ENCODE results near the gene KIAA0040. TPM values are rescaled to one million over a fixed set of nuclear protein-coding genes. Genes with fewer than 3 reads are reported as not detected.

KIAA0040 gene
- total RNA-seq, 1 experiment from 2014 or later = 0.31 TPM

DNA sequence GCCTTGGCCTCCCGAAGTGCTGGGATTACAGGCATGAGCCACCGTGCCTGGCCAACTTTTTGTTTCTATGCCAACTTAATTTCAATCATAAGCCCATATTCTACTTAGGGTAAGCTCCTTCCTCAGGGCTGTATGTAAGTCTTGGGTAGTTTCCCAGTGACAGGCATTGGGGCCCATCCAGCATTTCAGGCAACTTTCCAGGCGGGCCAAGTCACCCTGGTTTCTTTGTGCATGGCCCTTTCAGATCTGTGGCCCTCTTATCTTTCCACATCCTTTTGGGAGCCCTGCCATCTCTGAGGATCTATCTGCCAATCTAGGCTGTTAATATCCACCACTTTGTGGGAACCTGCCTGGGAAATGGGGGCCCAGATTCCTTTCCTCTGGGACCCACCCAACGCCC, 66.2 kb downstream of the KIAA0040 start:
- Histone ChIP-seq H3K27ac (ENCODE audit: low read length) (no peak overlapping the region), H3K9me3 (ENCODE audit: control insufficient read depth, insufficient read depth, low read depth, low read length) (no peaks in the 10 kb centered on the region), H3K4me3 (ENCODE audit: low read depth in 2 of 2, low read length in 2 of 2) (no peak overlapping the region), H3K36me3 (ENCODE audit: control insufficient read depth, insufficient read depth, low read length) (no peaks in the 10 kb centered on the region), H3K27me3 (ENCODE audit: control insufficient read depth, insufficient read depth, low read length) (no peaks in the 10 kb centered on the region; the same call in 1 of the 2 replicates), H3K4me1 (ENCODE audit: control insufficient read depth, insufficient read depth, low read length) (no peaks in the 10 kb centered on the region)
- DNase-seq (ENCODE audit: low read depth, low spot score) (no peak), ATAC-seq (no peak)
- POLR2A ChIA-PET = no interaction called here
- CTCF ChIA-PET = no interaction called here
- intact Hi-C loops (cut with micrococcal nuclease; ENCODE audit: unreplicated experiment) = no loop called here
- in situ Hi-C loops (cut with HindIII; ENCODE audit: low pct_unique_long_range_greater_than_20kb, low sequenced_read_pairs) = no loop called here
- BruUV-seq (replicated peaks) = no TSS peak
- no peak for TF ChIP-seq CTCF (IDR thresholded peaks at IDR 0.05)
- TF ChIP-seq SIN3A (IDR thresholded peaks at IDR 0.05; ENCODE audit: borderline replicate concordance, insufficient read depth, low read depth, low read length) = no peak
- TF ChIP-seq, protein P1, sequence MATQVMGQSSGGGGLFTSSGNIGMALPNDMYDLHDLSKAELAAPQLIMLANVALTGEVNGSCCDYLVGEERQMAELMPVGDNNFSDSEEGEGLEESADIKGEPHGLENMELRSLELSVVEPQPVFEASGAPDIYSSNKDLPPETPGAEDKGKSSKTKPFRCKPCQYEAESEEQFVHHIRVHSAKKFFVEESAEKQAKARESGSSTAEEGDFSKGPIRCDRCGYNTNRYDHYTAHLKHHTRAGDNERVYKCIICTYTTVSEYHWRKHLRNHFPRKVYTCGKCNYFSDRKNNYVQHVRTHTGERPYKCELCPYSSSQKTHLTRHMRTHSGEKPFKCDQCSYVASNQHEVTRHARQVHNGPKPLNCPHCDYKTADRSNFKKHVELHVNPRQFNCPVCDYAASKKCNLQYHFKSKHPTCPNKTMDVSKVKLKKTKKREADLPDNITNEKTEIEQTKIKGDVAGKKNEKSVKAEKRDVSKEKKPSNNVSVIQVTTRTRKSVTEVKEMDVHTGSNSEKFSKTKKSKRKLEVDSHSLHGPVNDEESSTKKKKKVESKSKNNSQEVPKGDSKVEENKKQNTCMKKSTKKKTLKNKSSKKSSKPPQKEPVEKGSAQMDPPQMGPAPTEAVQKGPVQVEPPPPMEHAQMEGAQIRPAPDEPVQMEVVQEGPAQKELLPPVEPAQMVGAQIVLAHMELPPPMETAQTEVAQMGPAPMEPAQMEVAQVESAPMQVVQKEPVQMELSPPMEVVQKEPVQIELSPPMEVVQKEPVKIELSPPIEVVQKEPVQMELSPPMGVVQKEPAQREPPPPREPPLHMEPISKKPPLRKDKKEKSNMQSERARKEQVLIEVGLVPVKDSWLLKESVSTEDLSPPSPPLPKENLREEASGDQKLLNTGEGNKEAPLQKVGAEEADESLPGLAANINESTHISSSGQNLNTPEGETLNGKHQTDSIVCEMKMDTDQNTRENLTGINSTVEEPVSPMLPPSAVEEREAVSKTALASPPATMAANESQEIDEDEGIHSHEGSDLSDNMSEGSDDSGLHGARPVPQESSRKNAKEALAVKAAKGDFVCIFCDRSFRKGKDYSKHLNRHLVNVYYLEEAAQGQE (IDR thresholded peaks at IDR 0.05; ENCODE audit: insufficient read depth in 1 of 2, low read depth in 2 of 2, low read length in 1 of 2) = no peak
- TF ChIP-seq POLR2AphosphoS5 (IDR thresholded peaks at IDR 0.05; ENCODE audit: low read depth, low read length) = no peak
- no peak for TF ChIP-seq TCF7L2 (IDR thresholded peaks at IDR 0.05; ENCODE audit: low read depth, low read length)

DNA sequence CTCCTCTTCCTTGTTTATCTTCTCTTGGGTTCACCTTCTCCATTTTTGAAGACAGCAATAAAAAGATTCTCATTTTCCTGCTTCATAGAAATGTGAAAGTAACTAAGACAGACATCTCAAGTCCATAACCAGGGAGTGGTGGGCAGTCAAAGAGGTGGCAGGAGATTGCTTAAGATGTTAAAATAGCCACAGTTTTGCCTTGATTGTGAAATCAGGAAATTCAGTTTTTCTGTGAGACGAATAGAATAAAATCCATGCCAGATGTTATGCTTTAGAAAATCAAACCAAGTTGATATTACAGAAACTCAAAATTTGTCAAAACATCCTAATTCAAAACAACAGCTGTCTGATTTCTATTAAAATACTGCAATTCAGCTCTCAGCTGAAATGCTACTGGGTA, 67.7 kb downstream of the KIAA0040 start:
- Histone ChIP-seq H3K4me1 (ENCODE audit: control insufficient read depth, insufficient read depth, low read length) (no peaks in the 10 kb centered on the region), H3K27me3 (ENCODE audit: control insufficient read depth, insufficient read depth, low read length) (no peaks in the 10 kb centered on the region), H3K27ac (ENCODE audit: low read length) (no peak overlapping the region), H3K9me3 (ENCODE audit: control insufficient read depth, insufficient read depth, low read depth, low read length) (no peaks in the 10 kb centered on the region), H3K36me3 (ENCODE audit: control insufficient read depth, insufficient read depth, low read length) (no peaks in the 10 kb centered on the region), H3K4me3 (ENCODE audit: low read depth in 2 of 2, low read length in 2 of 2) (no peak overlapping the region)
- in situ Hi-C loops (cut with HindIII; ENCODE audit: low pct_unique_long_range_greater_than_20kb, low sequenced_read_pairs) = no loop called here
- TF ChIP-seq TCF7L2 (IDR thresholded peaks at IDR 0.05; ENCODE audit: low read depth, low read length) = no peak
- DNase-seq (ENCODE audit: low read depth, low spot score) (no peak), ATAC-seq (no peak)
- no TSS peak for BruUV-seq (replicated peaks)
- intact Hi-C loops (cut with micrococcal nuclease; ENCODE audit: unreplicated experiment) = loop anchor here (1.0 kb wide), 1 partner anchor 95 kb away; no protein-coding TSS in a partner anchor
- ChIA-PET CTCF (interaction anchor here (0.6 to 1.2 kb wide), 14 partner anchors 9 to 1582 kb away, joined by 3 to 31 read pairs (median 6); partner anchors contain the start of gene MRPS14), POLR2A (no interaction called here)

GRCh38 chr1:175120511-175120910, 72.1 kb downstream of the KIAA0040 start:
- DNase-seq (ENCODE audit: low read depth, low spot score) = no peak
- Histone ChIP-seq H3K4me3 (ENCODE audit: low read depth in 2 of 2, low read length in 2 of 2) (no peak overlapping the region), H3K36me3 (ENCODE audit: control insufficient read depth, insufficient read depth, low read length) (no peaks in the 10 kb centered on the region), H3K27ac (ENCODE audit: low read length) (no peak overlapping the region), H3K27me3 (ENCODE audit: control insufficient read depth, insufficient read depth, low read length) (no peaks in the 10 kb centered on the region), H3K4me1 (ENCODE audit: control insufficient read depth, insufficient read depth, low read length) (no peaks in the 10 kb centered on the region), H3K9me3 (ENCODE audit: control insufficient read depth, insufficient read depth, low read depth, low read length) (no peaks in the 10 kb centered on the region)
- ChIA-PET POLR2A (no interaction called here), CTCF (no interaction called here)
- in situ Hi-C loops (cut with HindIII; ENCODE audit: low pct_unique_long_range_greater_than_20kb, low sequenced_read_pairs) = no loop called here
- no peak for TF ChIP-seq CTCF (IDR thresholded peaks at IDR 0.05)
- TF ChIP-seq TCF7L2 (IDR thresholded peaks at IDR 0.05; ENCODE audit: low read depth, low read length) = no peak
- TF ChIP-seq SIN3A (IDR thresholded peaks at IDR 0.05; ENCODE audit: borderline replicate concordance, insufficient read depth, low read depth, low read length) = no peak
- TF ChIP-seq, protein P1 (IDR thresholded peaks at IDR 0.05; ENCODE audit: insufficient read depth in 1 of 2, low read depth in 2 of 2, low read length in 1 of 2) = no peak
- no peak for TF ChIP-seq POLR2AphosphoS5 (IDR thresholded peaks at IDR 0.05; ENCODE audit: low read depth, low read length)
- no peak for ATAC-seq
- intact Hi-C loops (cut with micrococcal nuclease; ENCODE audit: unreplicated experiment) = no loop called here
- no TSS peak for BruUV-seq (replicated peaks)

All from Panc1 (cell line).